Caco-2 (cell line): Measurements from ENCODE around the gene VAV2. TPM values are rescaled to one million over a fixed set of nuclear protein-coding genes. Genes with fewer than 3 reads are reported as not detected.
A peak's percentile ranks its signal among the peaks of the same experiment; 100 is the strongest.

Source experiments
- BruUV-seq: library from RNA; stranded (reverse); fragments of 400-500 nt; replicated peaks from 2 replicates; lab custom pipeline; 2021; lab: Mats Ljungman, UMichigan
- CTCF ChIA-PET: fragments of 300-600 bp; sonication (Branson Sonifier 250); formaldehyde crosslinking; loops from one replicate; lab custom pipeline; 2022; ENCODE audit warnings: antibody characterized with exemption; lab: Charles Lee
- POLR2A ChIA-PET: fragments of 300-600 bp; sonication (Branson Sonifier 250); formaldehyde crosslinking; loops from one replicate; lab custom pipeline; 2022; ENCODE audit warnings: antibody characterized with exemption; lab: Charles Lee
- DNase-seq, 2 experiments: peaks; one replicate each; pipeline versions ENCODE4 v3.0.0 to v3.0.0-alpha.2; 2020 to 2022
- H3K27me3 ChIP-seq: replicated peaks from 2 replicates; pipeline ENCODE4 v1.6.0; 2011; ENCODE audit warnings: low read length; ENCODE audit not compliant: control insufficient read depth, insufficient read depth
- H3K36me3 ChIP-seq: 2 replicates; pipeline ENCODE4 v1.5.1; 2011; ENCODE audit warnings: low read length; ENCODE audit not compliant: control insufficient read depth, insufficient read depth
- H3K4me1 ChIP-seq: fragments of 250-450 bp; sonication (Bioruptor Pico); 2 replicates; pipeline ENCODE4 v1.5.1; 2020; ENCODE audit warnings: mild to moderate bottlenecking
- H3K4me3 ChIP-seq: 2 replicates; pipeline ENCODE4 v1.5.1; 2011; ENCODE audit warnings: low read depth, mild to moderate bottlenecking, control low read depth, low read length
- H3K9me3 ChIP-seq: fragments of 250-450 bp; sonication (Bioruptor Pico); 2 replicates; pipeline ENCODE4 v1.5.1; 2020; ENCODE audit warnings: mild to moderate bottlenecking, moderate library complexity
- H3K27ac Mint-ChIP-seq: one replicate; pipeline ENCODE4 v1.8.0; 2022; ENCODE audit warnings: mixed read lengths; ENCODE audit not compliant: unreplicated experiment
- H3K27me3 Mint-ChIP-seq: one replicate; pipeline ENCODE4 v1.8.0; 2022; ENCODE audit warnings: mixed read lengths; ENCODE audit not compliant: insufficient read depth, unreplicated experiment
- H3K36me3 Mint-ChIP-seq: one replicate; pipeline ENCODE4 v1.8.0; 2022; ENCODE audit warnings: mild to moderate bottlenecking, mixed read lengths; ENCODE audit not compliant: insufficient read depth, unreplicated experiment
- H3K4me1 Mint-ChIP-seq: one replicate; pipeline ENCODE4 v1.8.0; 2022; ENCODE audit warnings: low read depth, mixed read lengths; ENCODE audit not compliant: unreplicated experiment
- H3K4me3 Mint-ChIP-seq: one replicate; pipeline ENCODE4 v1.8.0; 2022; ENCODE audit warnings: mild to moderate bottlenecking, moderate library complexity, mixed read lengths; ENCODE audit not compliant: unreplicated experiment
- H3K9me3 Mint-ChIP-seq: one replicate; pipeline ENCODE4 v1.8.0; 2022; ENCODE audit warnings: mixed read lengths; ENCODE audit not compliant: unreplicated experiment
- CTCF ChIP-seq, 2 experiments: fragments of 200-600 bp in 1 of 2; IDR thresholded peaks; 1 replicate in 1 of 2; 2 replicates in 1 of 2; pipeline versions ENCODE4 v1.5.1 to v1.8.0; 2011 to 2022; ENCODE audit warnings: antibody characterized with exemption in 1 of 2, control low read depth in 1 of 2, inconsistent platforms in 1 of 2, low read depth in 1 of 2, low read length in 1 of 2, mild to moderate bottlenecking in 1 of 2, moderate library complexity in 1 of 2; ENCODE audit not compliant: insufficient read depth in 1 of 2, severe bottlenecking in 1 of 2, unreplicated experiment in 1 of 2
- intact Hi-C: fragments of 100-400 bp; cut with micrococcal nuclease; formaldehyde crosslinking; loops from one replicate; pipeline ENCODE4 v1.10.0; 2022; ENCODE audit not compliant: unreplicated experiment
- total RNA-seq: library from RNA; stranded (reverse); gene quantifications from 2 replicates; pipeline ENCODE4 v1.2.3, GENCODE V29; 2022

Gene VAV2
- total RNA-seq, 1 experiment from 2014 or later = 55.3 TPM

DNA sequence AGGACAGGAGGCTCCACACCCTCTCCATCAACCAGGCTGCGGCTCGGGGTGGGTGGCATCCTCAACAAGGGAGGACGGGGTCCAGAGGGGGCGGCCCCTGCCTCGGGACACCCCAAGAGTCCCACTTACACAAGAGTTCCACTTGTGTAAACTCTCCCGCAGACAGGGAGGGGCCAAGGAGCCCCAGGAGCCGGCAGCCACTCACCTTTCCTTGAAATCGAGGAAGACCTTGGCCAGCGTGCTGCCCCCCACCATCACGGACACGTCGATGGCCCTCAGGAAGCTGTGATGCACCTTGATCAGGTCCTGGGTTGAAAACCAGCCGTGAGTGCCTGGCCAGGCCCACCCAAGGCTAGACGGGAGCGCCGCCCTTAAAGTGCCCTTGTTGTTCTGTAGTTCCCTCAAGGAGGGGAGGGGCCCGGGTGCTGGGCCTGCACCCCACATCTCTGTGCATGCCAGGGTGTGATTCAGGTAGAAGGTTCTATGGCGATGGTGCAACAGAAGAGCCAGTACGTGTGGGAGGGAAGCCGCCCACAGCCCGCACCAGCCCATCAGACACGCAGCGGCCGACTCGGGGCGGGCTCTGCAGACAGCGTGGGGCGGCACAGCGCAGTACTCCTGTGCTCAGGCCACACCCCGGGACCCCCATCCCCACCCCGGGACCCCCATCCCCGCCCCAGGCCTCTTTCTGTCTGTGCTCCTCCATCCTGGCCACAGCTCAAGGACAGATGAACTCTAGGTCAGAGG, 186.1 kb downstream of the VAV2 start:
- H3K27ac Mint-ChIP-seq = no peak overlapping the region
- no peak for TF ChIP-seq CTCF (IDR thresholded peaks at IDR 0.05; ENCODE audit: insufficient read depth in 1 of 2, low read depth in 1 of 2, low read length in 1 of 2, severe bottlenecking in 1 of 2, unreplicated experiment in 1 of 2)
- no peak overlapping the region for H3K4me3 Mint-ChIP-seq
- H3K36me3 Mint-ChIP-seq = peaks cover 70% of the 10 kb centered on the region
- H3K27me3 Mint-ChIP-seq = no peaks in the 10 kb centered on the region
- peaks cover 7% of the 10 kb centered on the region for H3K4me1 Mint-ChIP-seq
- Histone ChIP-seq H3K9me3 (no peaks in the 10 kb centered on the region), H3K36me3 (no peaks in the 10 kb centered on the region), H3K4me1 (no peaks in the 10 kb centered on the region), H3K27me3 (no peaks in the 10 kb centered on the region), H3K4me3 (no peak overlapping the region)
- ChIA-PET POLR2A (no interaction called here), CTCF (no interaction called here)
- no peaks in the 10 kb centered on the region for H3K9me3 Mint-ChIP-seq
- BruUV-seq = no TSS peak
- intact Hi-C loops = no loop called here
- DNase-seq = no peak

DNA sequence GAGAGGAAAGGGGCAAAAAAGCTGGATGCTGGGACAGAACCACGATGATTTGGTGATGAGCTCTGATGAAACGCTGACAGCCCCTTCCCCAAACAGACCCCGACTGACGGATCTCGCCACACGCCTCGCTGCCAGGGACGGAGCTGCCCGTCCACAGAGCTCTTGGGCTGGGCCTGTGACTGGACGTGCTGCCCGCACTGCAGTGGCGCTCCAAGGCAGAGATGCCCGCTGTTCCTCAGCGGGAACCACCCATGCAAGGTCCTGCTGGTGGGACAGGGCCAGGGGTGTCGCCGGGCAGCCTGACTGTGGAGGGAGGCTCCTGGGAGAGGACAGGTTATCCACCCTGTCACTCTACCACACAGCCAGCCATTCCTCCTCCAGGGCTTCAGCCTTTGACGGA, 187.9 kb downstream of the VAV2 start:
- ChIA-PET POLR2A (no interaction called here), CTCF (interaction anchor here (0.7 kb wide), 1 partner anchor 645 kb away, joined by 3 read pairs; no protein-coding TSS in a partner anchor)
- peaks cover 78% of the 10 kb centered on the region for H3K36me3 Mint-ChIP-seq
- H3K27me3 Mint-ChIP-seq = no peaks in the 10 kb centered on the region
- BruUV-seq = no TSS peak
- Histone ChIP-seq H3K27me3 (no peaks in the 10 kb centered on the region), H3K4me3 (no peak overlapping the region), H3K4me1 (no peaks in the 10 kb centered on the region), H3K9me3 (no peaks in the 10 kb centered on the region), H3K36me3 (no peaks in the 10 kb centered on the region)
- no peaks in the 10 kb centered on the region for H3K9me3 Mint-ChIP-seq
- TF ChIP-seq CTCF (IDR thresholded peaks at IDR 0.05; ENCODE audit: insufficient read depth in 1 of 2, low read depth in 1 of 2, low read length in 1 of 2, severe bottlenecking in 1 of 2, unreplicated experiment in 1 of 2) = no peak
- no peak overlapping the region for H3K4me3 Mint-ChIP-seq
- intact Hi-C loops = no loop called here
- H3K27ac Mint-ChIP-seq = peak overlapping the region; percentile 67
- peaks cover 7% of the 10 kb centered on the region for H3K4me1 Mint-ChIP-seq
- DNase-seq = no peak

GRCh38 chr9:133803745-133804144, 188.4 kb downstream of the VAV2 start:
- no peaks in the 10 kb centered on the region for H3K36me3 ChIP-seq
- no peak for TF ChIP-seq CTCF (IDR thresholded peaks at IDR 0.05; ENCODE audit: insufficient read depth in 1 of 2, low read depth in 1 of 2, low read length in 1 of 2, severe bottlenecking in 1 of 2, unreplicated experiment in 1 of 2)
- Mint-ChIP-seq H3K4me1 (peaks cover 7% of the 10 kb centered on the region), H3K9me3 (no peaks in the 10 kb centered on the region), H3K4me3 (no peak overlapping the region), H3K27ac (peak overlapping the region; percentile 67), H3K36me3 (peaks cover 76% of the 10 kb centered on the region), H3K27me3 (no peaks in the 10 kb centered on the region)
- BruUV-seq = no TSS peak
- no peaks in the 10 kb centered on the region for H3K4me1 ChIP-seq
- intact Hi-C loops = no loop called here
- ChIA-PET CTCF (interaction anchor here (0.7 kb wide), 1 partner anchor 645 kb away, joined by 3 read pairs; no protein-coding TSS in a partner anchor), POLR2A (no interaction called here)
- no peaks in the 10 kb centered on the region for H3K27me3 ChIP-seq
- H3K9me3 ChIP-seq = no peaks in the 10 kb centered on the region
- no peak overlapping the region for H3K4me3 ChIP-seq
- no peak for DNase-seq
